T1000 (cell line): ENCODE measurements around the gene SULT4A1.
"Not testable (repeated sequence)": the region's sequence is repeated elsewhere in the genome, so short reads cannot be mapped to it uniquely, and the experiment has no call there.

Source experiments
- DNase-seq: peaks from one replicate; lab custom pipeline; 2025; ENCODE audit warnings: mixed read lengths; lab: John Stamatoyannopoulos, UW

Gene SULT4A1

GRCh38 chr22:43862074-43862881, at the start of gene SULT4A1:
SULT4A1 (minus strand) TSS chr22:43862513; CDS start chr22:43862382, 131 bp downstream.
- no peak for DNase-seq

GRCh38 chr22:43911351-43911750, 49.0 kb upstream of the SULT4A1 start:
- no peak for DNase-seq

- no peak for DNase-seq
Measured at GRCh38 chr22:43910178-43910695, 47.9 kb upstream of the SULT4A1 start.

GRCh38 chr22:43909708-43910107, 47.4 kb upstream of the SULT4A1 start:
- DNase-seq: no peak

- no peak for DNase-seq
Measured at GRCh38 chr22:43905681-43906080, 43.4 kb upstream of the SULT4A1 start.

GRCh38 chr22:43904412-43904811, 42.1 kb upstream of the SULT4A1 start:
- not testable (repeated sequence) for DNase-seq

GRCh38 chr22:43903033-43903432, 40.7 kb upstream of the SULT4A1 start:
- DNase-seq: not testable (repeated sequence)

GRCh38 chr22:43901976-43902643, 39.8 kb upstream of the SULT4A1 start:
- DNase-seq: peak; percentile 67

- no peak for DNase-seq
Measured at GRCh38 chr22:43900206-43900605, 37.9 kb upstream of the SULT4A1 start.

GRCh38 chr22:43897751-43898261, 35.5 kb upstream of the SULT4A1 start:
- DNase-seq: peak; percentile 44

- no peak for DNase-seq
Measured at GRCh38 chr22:43895986-43896645, 33.8 kb upstream of the SULT4A1 start.

- no peak for DNase-seq
Measured at GRCh38 chr22:43894122-43894521, 31.8 kb upstream of the SULT4A1 start.

- DNase-seq: no peak
Measured at GRCh38 chr22:43893266-43893665, 31.0 kb upstream of the SULT4A1 start.

GRCh38 chr22:43892183-43892894, 30.0 kb upstream of the SULT4A1 start:
- DNase-seq: no peak

GRCh38 chr22:43891360-43892182, 29.3 kb upstream of the SULT4A1 start, which contains the start of gene PNPLA5:
PNPLA5 (minus strand) TSS chr22:43892013; CDS start chr22:43891880, 133 bp downstream.
- DNase-seq: no peak

- DNase-seq: no peak
Measured at GRCh38 chr22:43890901-43891331, 28.6 kb upstream of the SULT4A1 start.

- DNase-seq: no peak
Measured at GRCh38 chr22:43889860-43890253, 27.5 kb upstream of the SULT4A1 start.

GRCh38 chr22:43889201-43889859, 27.0 kb upstream of the SULT4A1 start:
- DNase-seq: no peak

GRCh38 chr22:43888740-43889139, 26.4 kb upstream of the SULT4A1 start:
- no peak for DNase-seq

GRCh38 chr22:43887391-43887790, 25.1 kb upstream of the SULT4A1 start:
- DNase-seq: no peak
